ENCODE data around the gene LRFN5. TPM values are rescaled to one million over a fixed set of nuclear protein-coding genes. Genes with fewer than 3 reads are reported as not detected.

The LRFN5 gene
- total RNA-seq, 1 donor from 2014 or later = 1.0 TPM

DNA sequence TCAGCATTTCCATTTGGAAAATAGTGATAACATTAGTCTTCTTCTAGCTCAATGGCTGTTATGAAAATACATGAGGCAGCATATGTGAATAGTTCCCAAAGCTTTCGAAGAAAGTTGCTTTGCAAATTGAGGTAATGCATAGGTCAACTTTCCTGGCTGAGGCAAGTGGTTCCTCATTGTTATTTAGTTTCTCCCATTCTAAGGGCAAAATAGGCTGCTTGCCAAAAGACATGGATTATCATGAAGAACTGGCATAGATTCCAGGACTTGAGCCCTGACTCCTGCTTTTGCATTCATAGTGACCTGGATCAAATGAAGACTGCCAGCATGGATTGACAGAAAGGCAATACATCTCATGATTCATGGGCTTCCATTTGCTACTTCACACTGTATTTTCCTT lies 35.7 kb downstream of the LRFN5 start:
- H3K4me3 ChIP-seq = no peak overlapping the region
- DNase-seq (no peak), ATAC-seq (no peak)
- TF ChIP-seq, protein P1, sequence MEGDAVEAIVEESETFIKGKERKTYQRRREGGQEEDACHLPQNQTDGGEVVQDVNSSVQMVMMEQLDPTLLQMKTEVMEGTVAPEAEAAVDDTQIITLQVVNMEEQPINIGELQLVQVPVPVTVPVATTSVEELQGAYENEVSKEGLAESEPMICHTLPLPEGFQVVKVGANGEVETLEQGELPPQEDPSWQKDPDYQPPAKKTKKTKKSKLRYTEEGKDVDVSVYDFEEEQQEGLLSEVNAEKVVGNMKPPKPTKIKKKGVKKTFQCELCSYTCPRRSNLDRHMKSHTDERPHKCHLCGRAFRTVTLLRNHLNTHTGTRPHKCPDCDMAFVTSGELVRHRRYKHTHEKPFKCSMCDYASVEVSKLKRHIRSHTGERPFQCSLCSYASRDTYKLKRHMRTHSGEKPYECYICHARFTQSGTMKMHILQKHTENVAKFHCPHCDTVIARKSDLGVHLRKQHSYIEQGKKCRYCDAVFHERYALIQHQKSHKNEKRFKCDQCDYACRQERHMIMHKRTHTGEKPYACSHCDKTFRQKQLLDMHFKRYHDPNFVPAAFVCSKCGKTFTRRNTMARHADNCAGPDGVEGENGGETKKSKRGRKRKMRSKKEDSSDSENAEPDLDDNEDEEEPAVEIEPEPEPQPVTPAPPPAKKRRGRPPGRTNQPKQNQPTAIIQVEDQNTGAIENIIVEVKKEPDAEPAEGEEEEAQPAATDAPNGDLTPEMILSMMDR (IDR thresholded peaks at IDR 0.05) = no peak
- H3K36me3 ChIP-seq = no peaks in the 10 kb centered on the region
- H3K4me1 ChIP-seq = no peaks in the 10 kb centered on the region
- no peak overlapping the region for H3K27ac ChIP-seq
- intact Hi-C loops (cut with DNase I) = no loop called here
- H3K9me3 ChIP-seq = no peaks in the 10 kb centered on the region
- no peaks in the 10 kb centered on the region for H3K27me3 ChIP-seq

DNA sequence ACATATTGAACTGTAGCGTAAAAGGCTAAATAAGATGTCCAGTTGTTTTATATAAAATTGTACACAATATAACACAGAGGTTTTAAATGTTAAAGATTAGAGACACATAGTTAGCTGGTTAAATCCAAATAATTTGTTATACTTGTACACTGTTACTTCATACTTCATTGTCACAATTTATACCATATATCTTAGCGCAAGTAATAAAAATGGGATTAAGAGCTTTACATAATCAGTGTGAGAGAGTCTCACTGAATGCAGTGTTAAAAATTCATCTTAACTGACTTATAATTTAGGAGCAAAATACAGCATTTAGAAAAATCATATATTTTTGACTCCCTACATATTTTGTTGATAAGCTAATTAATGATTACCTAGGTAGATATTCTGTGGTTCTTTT lies 36.1 kb downstream of the LRFN5 start:
- Histone ChIP-seq H3K9me3 (no peaks in the 10 kb centered on the region), H3K27me3 (no peaks in the 10 kb centered on the region), H3K4me1 (no peaks in the 10 kb centered on the region), H3K27ac (no peak overlapping the region), H3K4me3 (no peak overlapping the region), H3K36me3 (no peaks in the 10 kb centered on the region)
- DNase-seq (no peak), ATAC-seq (no peak)
- intact Hi-C loops (cut with DNase I) = no loop called here
- TF ChIP-seq, protein P1 (IDR thresholded peaks at IDR 0.05) = no peak

DNA sequence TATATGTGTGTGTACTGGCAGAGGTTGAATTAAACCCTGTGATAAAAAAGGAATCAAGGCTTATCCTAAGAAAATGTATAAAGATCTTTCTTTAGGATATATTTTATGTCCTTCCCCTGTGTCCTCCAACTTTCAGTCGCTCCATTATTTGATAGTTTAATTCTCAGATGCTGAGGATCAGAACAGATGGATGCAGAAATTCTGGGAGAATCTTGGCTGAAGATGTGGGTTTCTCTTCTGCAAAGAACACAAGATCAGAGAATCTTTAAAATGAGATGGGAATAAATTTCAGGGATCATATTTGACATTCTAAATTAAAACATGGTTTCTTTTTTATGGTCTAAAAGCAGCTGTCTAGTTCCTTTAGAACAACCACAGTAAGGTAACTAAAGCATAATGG lies 37.9 kb downstream of the LRFN5 start:
- TF ChIP-seq, protein P1 (IDR thresholded peaks at IDR 0.05) = no peak
- Histone ChIP-seq H3K36me3 (no peaks in the 10 kb centered on the region), H3K9me3 (no peaks in the 10 kb centered on the region), H3K27ac (no peak overlapping the region), H3K4me1 (no peaks in the 10 kb centered on the region), H3K4me3 (no peak overlapping the region), H3K27me3 (no peaks in the 10 kb centered on the region)
- ATAC-seq (no peak), DNase-seq (no peak)
- intact Hi-C loops (cut with DNase I) = no loop called here

DNA sequence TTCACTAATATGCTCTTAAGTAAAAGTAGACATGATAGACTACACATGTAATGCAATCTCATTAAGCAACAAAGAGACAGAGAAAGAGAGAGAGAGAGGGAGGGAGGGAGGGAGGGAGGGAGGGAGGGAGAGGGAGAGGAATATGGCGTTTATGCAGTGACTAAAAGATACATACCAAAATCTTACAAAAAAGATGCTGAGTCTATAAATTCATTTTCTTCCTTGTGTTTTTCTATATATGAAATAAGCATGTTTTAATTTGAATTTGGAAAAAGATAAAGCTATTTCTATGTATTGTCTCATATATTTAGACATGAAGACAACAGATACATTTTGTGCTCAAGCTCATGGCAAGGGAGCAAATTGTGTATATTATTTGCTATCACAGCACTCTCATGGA lies 44.1 kb downstream of the LRFN5 start:
- Histone ChIP-seq H3K27ac (no peak overlapping the region), H3K27me3 (no peaks in the 10 kb centered on the region), H3K4me3 (no peak overlapping the region), H3K4me1 (no peaks in the 10 kb centered on the region), H3K9me3 (no peaks in the 10 kb centered on the region), H3K36me3 (no peaks in the 10 kb centered on the region)
- ATAC-seq = no peak
- TF ChIP-seq, protein P1 (IDR thresholded peaks at IDR 0.05) = no peak
- DNase-seq = no peak
- intact Hi-C loops (cut with DNase I) = no loop called here

DNA sequence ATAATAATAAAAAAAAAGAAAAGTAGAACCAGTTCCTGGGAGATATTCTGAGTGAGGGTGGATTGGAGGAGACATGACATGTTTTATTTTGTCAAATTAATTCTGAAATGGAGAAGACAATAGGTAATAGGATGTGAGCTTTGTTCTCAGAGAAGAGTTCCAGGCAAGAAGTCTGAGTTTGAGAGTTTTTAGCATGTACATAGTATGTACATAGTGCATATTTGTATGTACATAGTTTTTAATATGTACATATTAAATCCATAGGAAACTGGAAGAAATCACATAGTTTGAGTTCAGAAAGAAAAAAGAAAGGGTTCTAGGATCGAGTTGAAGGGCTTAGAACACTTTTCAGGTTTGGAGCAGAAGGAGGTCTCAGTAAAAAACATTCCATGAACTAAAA lies 47.5 kb downstream of the LRFN5 start:
- ATAC-seq (no peak), DNase-seq (no peak)
- Histone ChIP-seq H3K36me3 (no peaks in the 10 kb centered on the region), H3K9me3 (no peaks in the 10 kb centered on the region), H3K27me3 (no peaks in the 10 kb centered on the region), H3K27ac (no peak overlapping the region), H3K4me1 (no peaks in the 10 kb centered on the region), H3K4me3 (no peak overlapping the region)
- TF ChIP-seq, protein P1 (IDR thresholded peaks at IDR 0.05) = no peak
- intact Hi-C loops (cut with DNase I) = no loop called here

DNA sequence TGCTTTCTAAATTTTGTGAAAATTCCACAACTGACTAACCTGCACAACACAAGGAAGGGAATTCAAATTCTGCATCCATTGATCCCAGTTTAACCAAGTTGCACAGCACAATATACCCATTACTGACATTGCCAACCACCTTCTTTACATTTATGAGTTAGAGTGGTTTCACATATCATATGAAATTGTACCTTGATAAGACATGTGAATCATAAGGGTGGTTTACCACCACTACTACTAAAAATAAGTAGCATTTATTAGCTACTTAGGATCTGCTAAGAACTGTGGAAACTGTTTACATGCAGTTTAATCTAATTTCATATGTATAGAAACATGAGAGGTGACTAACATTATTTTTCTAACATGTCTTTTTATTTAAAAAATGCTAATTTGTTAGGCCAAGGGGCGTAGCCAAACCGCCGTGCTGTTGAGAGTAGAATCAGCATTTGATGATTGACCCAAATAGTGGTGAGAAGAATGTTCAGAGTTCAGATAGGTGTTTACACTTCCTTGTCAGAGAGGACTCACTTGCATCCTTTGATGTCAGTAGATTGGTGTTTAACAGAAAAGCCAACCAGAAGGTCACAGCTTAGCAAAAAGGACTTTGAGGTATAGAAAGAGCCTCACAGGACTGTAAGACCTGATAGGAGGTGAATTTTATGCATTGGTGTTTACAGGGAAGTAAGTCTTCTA lies 56.2 kb downstream of the LRFN5 start:
- Histone ChIP-seq H3K4me3 (no peak overlapping the region), H3K27ac (no peak overlapping the region), H3K4me1 (no peaks in the 10 kb centered on the region), H3K27me3 (no peaks in the 10 kb centered on the region), H3K36me3 (no peaks in the 10 kb centered on the region), H3K9me3 (no peaks in the 10 kb centered on the region)
- intact Hi-C loops (cut with DNase I) = no loop called here
- no peak for ATAC-seq
- DNase-seq = no peak
- TF ChIP-seq, protein P1 (IDR thresholded peaks at IDR 0.05) = no peak
